Measurements from ENCODE around the gene RORB.

- TF ChIP-seq, protein P1, sequence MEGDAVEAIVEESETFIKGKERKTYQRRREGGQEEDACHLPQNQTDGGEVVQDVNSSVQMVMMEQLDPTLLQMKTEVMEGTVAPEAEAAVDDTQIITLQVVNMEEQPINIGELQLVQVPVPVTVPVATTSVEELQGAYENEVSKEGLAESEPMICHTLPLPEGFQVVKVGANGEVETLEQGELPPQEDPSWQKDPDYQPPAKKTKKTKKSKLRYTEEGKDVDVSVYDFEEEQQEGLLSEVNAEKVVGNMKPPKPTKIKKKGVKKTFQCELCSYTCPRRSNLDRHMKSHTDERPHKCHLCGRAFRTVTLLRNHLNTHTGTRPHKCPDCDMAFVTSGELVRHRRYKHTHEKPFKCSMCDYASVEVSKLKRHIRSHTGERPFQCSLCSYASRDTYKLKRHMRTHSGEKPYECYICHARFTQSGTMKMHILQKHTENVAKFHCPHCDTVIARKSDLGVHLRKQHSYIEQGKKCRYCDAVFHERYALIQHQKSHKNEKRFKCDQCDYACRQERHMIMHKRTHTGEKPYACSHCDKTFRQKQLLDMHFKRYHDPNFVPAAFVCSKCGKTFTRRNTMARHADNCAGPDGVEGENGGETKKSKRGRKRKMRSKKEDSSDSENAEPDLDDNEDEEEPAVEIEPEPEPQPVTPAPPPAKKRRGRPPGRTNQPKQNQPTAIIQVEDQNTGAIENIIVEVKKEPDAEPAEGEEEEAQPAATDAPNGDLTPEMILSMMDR (IDR thresholded peaks at IDR 0.05; ENCODE audit: insufficient read depth, low read depth, low read length): no peak
- TF ChIP-seq EZH2 (IDR thresholded peaks at IDR 0.05; ENCODE audit: insufficient read depth, low read length): no peak
These were observed 16.1 kb downstream of the RORB start for GRCh38 chr9:74513221-74513620.

Data from astrocyte (in vitro differentiated cells and primary cell).